Measurements from ENCODE around the gene PCBP3.

DNA sequence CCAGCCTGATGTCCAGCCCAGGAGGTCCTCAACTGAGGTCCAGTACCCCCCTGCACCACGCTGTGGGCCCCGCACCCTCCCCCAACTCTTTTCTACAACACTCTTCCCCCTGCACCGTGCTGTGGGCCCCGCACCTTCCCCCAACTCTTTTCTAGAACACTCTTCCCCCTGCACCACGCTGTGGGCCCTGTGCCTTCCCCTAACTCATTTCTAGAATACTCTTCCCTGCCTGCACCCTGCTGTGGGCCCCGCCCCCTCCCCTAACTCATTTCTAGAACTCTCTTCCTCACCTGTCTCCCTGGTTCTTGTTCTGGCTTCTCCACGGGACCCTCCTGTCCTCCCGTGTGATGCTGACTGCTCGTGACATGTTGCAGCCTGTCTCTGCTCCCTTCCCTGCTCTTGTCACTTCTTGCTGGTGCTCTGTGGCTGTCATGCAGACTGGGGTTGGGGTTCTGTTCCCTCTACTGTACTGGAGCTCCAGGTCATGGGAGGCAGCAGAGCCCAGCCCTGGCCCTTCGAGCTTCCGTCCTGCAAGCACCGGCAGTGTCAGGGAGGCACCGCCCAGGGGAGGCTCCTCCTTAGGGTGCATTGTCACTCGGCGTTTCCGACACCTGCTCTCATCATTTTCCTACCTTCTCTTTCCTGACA lies 177.9 kb downstream of the PCBP3 start:
- TF ChIP-seq, protein P1, sequence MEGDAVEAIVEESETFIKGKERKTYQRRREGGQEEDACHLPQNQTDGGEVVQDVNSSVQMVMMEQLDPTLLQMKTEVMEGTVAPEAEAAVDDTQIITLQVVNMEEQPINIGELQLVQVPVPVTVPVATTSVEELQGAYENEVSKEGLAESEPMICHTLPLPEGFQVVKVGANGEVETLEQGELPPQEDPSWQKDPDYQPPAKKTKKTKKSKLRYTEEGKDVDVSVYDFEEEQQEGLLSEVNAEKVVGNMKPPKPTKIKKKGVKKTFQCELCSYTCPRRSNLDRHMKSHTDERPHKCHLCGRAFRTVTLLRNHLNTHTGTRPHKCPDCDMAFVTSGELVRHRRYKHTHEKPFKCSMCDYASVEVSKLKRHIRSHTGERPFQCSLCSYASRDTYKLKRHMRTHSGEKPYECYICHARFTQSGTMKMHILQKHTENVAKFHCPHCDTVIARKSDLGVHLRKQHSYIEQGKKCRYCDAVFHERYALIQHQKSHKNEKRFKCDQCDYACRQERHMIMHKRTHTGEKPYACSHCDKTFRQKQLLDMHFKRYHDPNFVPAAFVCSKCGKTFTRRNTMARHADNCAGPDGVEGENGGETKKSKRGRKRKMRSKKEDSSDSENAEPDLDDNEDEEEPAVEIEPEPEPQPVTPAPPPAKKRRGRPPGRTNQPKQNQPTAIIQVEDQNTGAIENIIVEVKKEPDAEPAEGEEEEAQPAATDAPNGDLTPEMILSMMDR (IDR thresholded peaks at IDR 0.05), result no peak
- TF ChIP-seq POLR2A (IDR thresholded peaks at IDR 0.05), result no peak
